ENCODE results near the gene MIB1. TPM values are rescaled to one million over a fixed set of nuclear protein-coding genes. Genes with fewer than 3 reads are reported as not detected.
A peak's percentile ranks its signal among the peaks of the same experiment; 100 is the strongest.
"Not testable (repeated sequence)": the region's sequence is repeated elsewhere in the genome, so short reads cannot be mapped to it uniquely, and the experiment has no call there.

MIB1 gene
- total and polyA plus RNA-seq, 9 donors = 24.4 to 58.9 (median 41.4) TPM

DNA sequence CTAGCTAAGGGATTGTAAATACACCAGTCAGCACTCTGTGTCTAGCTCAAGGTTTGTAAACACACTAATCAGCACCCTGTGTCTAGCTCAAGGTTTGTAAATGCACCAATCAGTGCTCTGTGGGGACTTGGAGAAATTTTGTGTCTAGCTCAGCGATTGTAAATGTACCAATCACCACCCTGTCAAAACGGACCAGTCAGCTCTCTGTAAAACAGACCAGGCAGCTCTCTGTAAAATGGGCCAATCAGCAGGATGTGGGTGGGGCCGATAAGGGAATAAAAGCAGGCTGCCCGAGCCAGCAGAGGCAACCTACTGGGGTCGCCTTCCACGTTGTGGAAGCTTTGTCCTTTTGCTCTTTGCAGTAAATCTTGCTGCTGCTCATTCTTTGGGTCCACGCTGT lies 33.5 kb upstream of the MIB1 start:
- H3K4me3 ChIP-seq (ENCODE audit: low read length); H3K9me3 ChIP-seq (replicated peaks; ENCODE audit: control insufficient read depth, low read depth, low read length); H3K36me3 ChIP-seq (ENCODE audit: control insufficient read depth, insufficient read depth, low read length); H3K4me1 ChIP-seq (ENCODE audit: control insufficient read depth, insufficient read depth, low read length); H3K27ac ChIP-seq (ENCODE audit: low read length); H3K27me3 ChIP-seq (ENCODE audit: control insufficient read depth, insufficient read depth, low read length); DNase-seq: not testable (repeated sequence)
- WGBS (ENCODE audit: insufficient coverage) = 58% methylated on average over 5 of the region's 7 CpGs

- no peak overlapping the region for H3K4me3 ChIP-seq (ENCODE audit: low read length)
- no peaks in the 10 kb centered on the region for H3K27me3 ChIP-seq (ENCODE audit: control insufficient read depth, insufficient read depth, low read length)
- no peak for DNase-seq
- WGBS (ENCODE audit: insufficient coverage) = no CpG with 5 or more reads among the region's 1 CpG
- no peaks in the 10 kb centered on the region for H3K4me1 ChIP-seq (ENCODE audit: control insufficient read depth, insufficient read depth, low read length)
- peaks cover 2% of the 10 kb centered on the region for H3K9me3 ChIP-seq (replicated peaks; ENCODE audit: control insufficient read depth, low read depth, low read length)
- H3K27ac ChIP-seq (ENCODE audit: low read length) = no peak overlapping the region
- H3K36me3 ChIP-seq (ENCODE audit: control insufficient read depth, insufficient read depth, low read length) = no peaks in the 10 kb centered on the region
These were observed 26.1 kb upstream of the MIB1 start for GRCh38 chr18:21714474-21714873.

GRCh38 chr18:21722687-21723086 lies 17.9 kb upstream of the MIB1 start:
- peaks cover 2% of the 10 kb centered on the region for H3K9me3 ChIP-seq (replicated peaks; ENCODE audit: control insufficient read depth, low read depth, low read length)
- H3K4me3 ChIP-seq (ENCODE audit: low read length) = no peak overlapping the region
- H3K27ac ChIP-seq (ENCODE audit: low read length) = no peak overlapping the region
- WGBS (ENCODE audit: insufficient coverage) = no CpG with 5 or more reads among the region's 2 CpGs
- H3K27me3 ChIP-seq (ENCODE audit: control insufficient read depth, insufficient read depth, low read length) = no peaks in the 10 kb centered on the region
- DNase-seq = no peak
- no peaks in the 10 kb centered on the region for H3K4me1 ChIP-seq (ENCODE audit: control insufficient read depth, insufficient read depth, low read length)
- no peaks in the 10 kb centered on the region for H3K36me3 ChIP-seq (ENCODE audit: control insufficient read depth, insufficient read depth, low read length)

DNA sequence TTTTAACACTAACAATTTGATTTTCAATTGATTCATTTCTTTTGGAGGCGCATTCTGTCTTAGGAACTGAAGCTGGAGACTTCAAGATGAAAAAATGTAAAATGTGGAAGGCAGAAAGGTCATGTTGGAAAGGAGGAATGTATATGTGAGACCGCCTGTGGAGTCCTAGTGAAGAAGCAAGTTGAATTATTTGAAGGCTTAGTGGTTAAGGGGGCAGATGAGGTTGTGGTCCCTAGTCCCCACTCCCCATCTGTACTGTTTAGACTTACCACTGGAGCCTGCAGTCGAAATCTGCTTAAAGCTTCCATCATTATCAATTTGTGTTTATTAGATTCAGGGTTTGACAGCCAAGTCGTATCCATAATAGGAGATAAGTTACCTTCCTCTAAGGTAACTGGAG lies 15.4 kb upstream of the MIB1 start:
- Histone ChIP-seq H3K36me3 (ENCODE audit: control insufficient read depth, insufficient read depth, low read length) (no peaks in the 10 kb centered on the region), H3K9me3 (replicated peaks; ENCODE audit: control insufficient read depth, low read depth, low read length) (no peaks in the 10 kb centered on the region), H3K27ac (ENCODE audit: low read length) (no peak overlapping the region), H3K4me3 (ENCODE audit: low read length) (no peak overlapping the region), H3K27me3 (ENCODE audit: control insufficient read depth, insufficient read depth, low read length) (no peaks in the 10 kb centered on the region), H3K4me1 (ENCODE audit: control insufficient read depth, insufficient read depth, low read length) (no peaks in the 10 kb centered on the region)
- DNase-seq = no peak
- no CpG with 5 or more reads among the region's 4 CpGs for WGBS (ENCODE audit: insufficient coverage)

DNA sequence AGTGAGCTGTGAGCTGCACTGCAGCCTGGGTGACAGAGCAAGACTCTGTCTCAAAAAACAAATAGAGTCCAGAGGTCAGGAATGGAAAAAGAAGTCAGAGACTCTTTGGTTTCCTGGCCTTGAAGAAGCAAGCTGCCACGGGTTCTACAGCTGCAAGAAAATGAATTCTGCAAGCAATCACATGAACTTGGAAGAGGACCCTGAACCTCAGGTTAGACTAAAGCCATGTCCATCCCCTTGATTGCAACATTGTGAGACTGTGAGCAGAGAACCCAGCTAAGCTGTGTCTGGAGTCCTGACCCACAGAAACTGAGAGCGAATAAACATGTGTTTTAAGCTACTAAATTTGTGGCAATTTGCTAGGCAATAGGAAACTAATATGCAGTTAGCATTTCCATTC lies 12.9 kb upstream of the MIB1 start:
- 86% methylated on average over 1 of the region's 2 CpGs for WGBS (ENCODE audit: insufficient coverage)
- no peaks in the 10 kb centered on the region for H3K36me3 ChIP-seq (ENCODE audit: control insufficient read depth, insufficient read depth, low read length)
- no peaks in the 10 kb centered on the region for H3K27me3 ChIP-seq (ENCODE audit: control insufficient read depth, insufficient read depth, low read length)
- no peak overlapping the region for H3K4me3 ChIP-seq (ENCODE audit: low read length)
- DNase-seq = no peak
- H3K4me1 ChIP-seq (ENCODE audit: control insufficient read depth, insufficient read depth, low read length) = no peaks in the 10 kb centered on the region
- no peaks in the 10 kb centered on the region for H3K9me3 ChIP-seq (replicated peaks; ENCODE audit: control insufficient read depth, low read depth, low read length)
- H3K27ac ChIP-seq (ENCODE audit: low read length) = no peak overlapping the region

GRCh38 chr18:21733011-21733410 lies 7.6 kb upstream of the MIB1 start:
- Histone ChIP-seq H3K27me3 (ENCODE audit: control insufficient read depth, insufficient read depth, low read length) (no peaks in the 10 kb centered on the region), H3K36me3 (ENCODE audit: control insufficient read depth, insufficient read depth, low read length) (no peaks in the 10 kb centered on the region), H3K4me1 (ENCODE audit: control insufficient read depth, insufficient read depth, low read length) (no peaks in the 10 kb centered on the region), H3K4me3 (ENCODE audit: low read length) (no peak overlapping the region), H3K27ac (ENCODE audit: low read length) (no peak overlapping the region), H3K9me3 (replicated peaks; ENCODE audit: control insufficient read depth, low read depth, low read length) (no peaks in the 10 kb centered on the region)
- no CpG with 5 or more reads among the region's 5 CpGs for WGBS (ENCODE audit: insufficient coverage)
- DNase-seq = no peak

DNA sequence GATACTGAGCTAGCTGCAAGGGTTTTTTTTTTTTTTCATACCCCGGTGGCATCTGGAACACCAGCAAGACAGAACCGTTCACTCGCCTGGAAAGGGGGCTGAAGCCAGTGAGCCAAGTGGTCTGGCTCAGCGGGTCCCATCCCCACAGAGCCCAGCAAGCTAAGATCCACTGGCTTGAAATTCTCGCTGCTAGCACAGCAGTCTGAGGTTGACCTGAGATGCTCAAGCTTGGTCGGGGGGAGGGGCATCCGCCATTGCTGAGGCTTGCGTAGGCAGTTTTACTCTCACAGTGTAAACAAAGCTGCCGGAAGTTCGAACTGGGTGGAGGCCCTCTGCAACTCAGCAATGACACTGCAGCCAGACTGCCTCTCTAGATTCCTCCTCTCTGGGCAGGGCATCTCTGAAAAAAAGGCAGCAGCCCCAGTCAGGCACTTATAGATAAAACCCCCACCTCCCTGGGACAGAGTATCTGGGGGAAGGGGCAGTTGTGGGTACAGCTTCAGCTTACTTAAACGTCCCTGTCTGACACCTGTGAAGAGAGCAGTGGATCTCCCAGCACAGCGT lies 5.1 kb upstream of the MIB1 start:
- H3K4me1 ChIP-seq (ENCODE audit: control insufficient read depth, insufficient read depth, low read length) = no peaks in the 10 kb centered on the region
- no peaks in the 10 kb centered on the region for H3K9me3 ChIP-seq (replicated peaks; ENCODE audit: control insufficient read depth, low read depth, low read length)
- H3K36me3 ChIP-seq (ENCODE audit: control insufficient read depth, insufficient read depth, low read length) = no peaks in the 10 kb centered on the region
- no peak for DNase-seq
- no peaks in the 10 kb centered on the region for H3K27me3 ChIP-seq (ENCODE audit: control insufficient read depth, insufficient read depth, low read length)
- H3K4me3 ChIP-seq (ENCODE audit: low read length) = no peak overlapping the region
- no peak overlapping the region for H3K27ac ChIP-seq (ENCODE audit: low read length)
- 79% methylated on average over 10 of the region's 12 CpGs for WGBS (ENCODE audit: insufficient coverage)

GRCh38 chr18:21736926-21737325 lies 3.7 kb upstream of the MIB1 start:
- DNase-seq; H3K36me3 ChIP-seq (ENCODE audit: control insufficient read depth, insufficient read depth, low read length): not testable (repeated sequence)

GRCh38 chr18:21739604-21740537 lies 721 bp upstream of the MIB1 start:
- peak; percentile 39 for DNase-seq
- 64% methylated on average over 5 of the region's 21 CpGs for WGBS (ENCODE audit: insufficient coverage)
- Histone ChIP-seq H3K4me3 (ENCODE audit: low read length) (peak overlapping the region; percentile 15), H3K36me3 (ENCODE audit: control insufficient read depth, insufficient read depth, low read length) (no peaks in the 10 kb centered on the region), H3K4me1 (ENCODE audit: control insufficient read depth, insufficient read depth, low read length) (peaks cover 4% of the 10 kb centered on the region), H3K27ac (ENCODE audit: low read length) (peak overlapping the region; percentile 99), H3K9me3 (replicated peaks; ENCODE audit: control insufficient read depth, low read depth, low read length) (no peaks in the 10 kb centered on the region), H3K27me3 (ENCODE audit: control insufficient read depth, insufficient read depth, low read length) (no peaks in the 10 kb centered on the region)

More at GRCh38 chr18:21736926-21737325, 3.7 kb upstream of the MIB1 start:
- not testable (repeated sequence) for H3K4me1 ChIP-seq (ENCODE audit: control insufficient read depth, insufficient read depth, low read length); H3K4me3 ChIP-seq (ENCODE audit: low read length); H3K27ac ChIP-seq (ENCODE audit: low read length); H3K27me3 ChIP-seq (ENCODE audit: control insufficient read depth, insufficient read depth, low read length); H3K9me3 ChIP-seq (replicated peaks; ENCODE audit: control insufficient read depth, low read depth, low read length)
- WGBS (ENCODE audit: insufficient coverage) = no CpG with 5 or more reads among the region's 4 CpGs

GRCh38 chr18:21741312-21741561 lies 645 bp downstream of the MIB1 start:
- H3K36me3 ChIP-seq (ENCODE audit: control insufficient read depth, insufficient read depth, low read length) = no peaks in the 10 kb centered on the region
- peak overlapping the region; percentile 99 for H3K27ac ChIP-seq (ENCODE audit: low read length)
- DNase-seq = no peak
- no peaks in the 10 kb centered on the region for H3K27me3 ChIP-seq (ENCODE audit: control insufficient read depth, insufficient read depth, low read length)
- peaks cover 4% of the 10 kb centered on the region for H3K4me1 ChIP-seq (ENCODE audit: control insufficient read depth, insufficient read depth, low read length)
- peak overlapping the region; percentile 90 for H3K4me3 ChIP-seq (ENCODE audit: low read length)
- no peaks in the 10 kb centered on the region for H3K9me3 ChIP-seq (replicated peaks; ENCODE audit: control insufficient read depth, low read depth, low read length)
- under 1% methylated on average over 41 of the region's 41 CpGs for WGBS (ENCODE audit: insufficient coverage)

Data from muscle of leg (tissue), 11 donors.